Activated gamma-delta T cell (primary cell): ENCODE measurements around the gene HYCC2.
"Not testable (repeated sequence)": the region's sequence is repeated elsewhere in the genome, so short reads cannot be mapped to it uniquely, and the experiment has no call there.

ENCODE experiments used
- DNase-seq: peaks from one replicate; lab custom pipeline; 2025; lab: John Stamatoyannopoulos, UW
- total RNA-seq, 2 donors: gene quantifications; one replicate each; lab custom pipeline; 2026; lab: John Stamatoyannopoulos, UW

The HYCC2 gene
- total RNA-seq = 62.5 to 64.3 reads per million in 2 donors

GRCh38 chr2:201071479-201072200, at the start of gene HYCC2, which contains the start of gene NDUFB3:
Gene HYCC2 (minus strand): TSS chr2:201071671. CDS start chr2:201024009, 47,662 bp downstream.
Gene NDUFB3 (plus strand): TSS chr2:201072001. CDS start chr2:201078883, 6,882 bp downstream.
- peak; percentile 78 for DNase-seq

- no peak for DNase-seq
Observed at GRCh38 chr2:201118961-201119854, 47.7 kb upstream of the HYCC2 start.

- peak; percentile 39 for DNase-seq
Observed at GRCh38 chr2:201118121-201118960, 46.9 kb upstream of the HYCC2 start.

GRCh38 chr2:201117735-201118094, 46.2 kb upstream of the HYCC2 start:
- DNase-seq = not testable (repeated sequence)

GRCh38 chr2:201116959-201117734, 45.7 kb upstream of the HYCC2 start:
- DNase-seq = no peak

GRCh38 chr2:201116115-201116958, 44.9 kb upstream of the HYCC2 start, which contains the start of gene CFLAR:
Gene CFLAR (plus strand): TSS chr2:201116164. CDS start chr2:201129866, 13,702 bp downstream.
- peak; percentile 75 for DNase-seq

GRCh38 chr2:201114846-201115245, 43.4 kb upstream of the HYCC2 start:
- no peak for DNase-seq

GRCh38 chr2:201114350-201114749, 42.9 kb upstream of the HYCC2 start:
- DNase-seq = no peak

GRCh38 chr2:201111096-201111495, 39.6 kb upstream of the HYCC2 start:
- no peak for DNase-seq

GRCh38 chr2:201110615-201111014, 39.1 kb upstream of the HYCC2 start:
- DNase-seq = no peak

GRCh38 chr2:201109186-201109585, 37.7 kb upstream of the HYCC2 start:
- no peak for DNase-seq

- no peak for DNase-seq
Observed at GRCh38 chr2:201108341-201108740, 36.9 kb upstream of the HYCC2 start.

- no peak for DNase-seq
Observed at GRCh38 chr2:201107624-201108023, 36.2 kb upstream of the HYCC2 start.

GRCh38 chr2:201105759-201106158, 34.3 kb upstream of the HYCC2 start:
- DNase-seq = no peak

GRCh38 chr2:201100497-201100896, 29.0 kb upstream of the HYCC2 start:
- DNase-seq = no peak

- no peak for DNase-seq
Observed at GRCh38 chr2:201093573-201093972, 22.1 kb upstream of the HYCC2 start.

- DNase-seq = no peak
Observed at GRCh38 chr2:201090574-201090973, 19.1 kb upstream of the HYCC2 start.

GRCh38 chr2:201084863-201085262, 13.4 kb upstream of the HYCC2 start:
- no peak for DNase-seq

- DNase-seq = no peak
Observed at GRCh38 chr2:201074996-201075395, 3.5 kb upstream of the HYCC2 start.

GRCh38 chr2:201073071-201073470, 1.6 kb upstream of the HYCC2 start:
- DNase-seq = no peak
